IPS-15b (cell line): ENCODE results near the gene USP19.

Experiments
- H3K27me3 ChIP-seq: one replicate; pipeline ENCODE4 v1.6.1; 2013; ENCODE audit warnings: low read length; ENCODE audit not compliant: control insufficient read depth, insufficient read depth
- H3K36me3 ChIP-seq: one replicate; pipeline ENCODE4 v1.6.1; 2013; ENCODE audit warnings: low read length; ENCODE audit not compliant: control insufficient read depth, insufficient read depth
- H3K4me1 ChIP-seq: one replicate; pipeline ENCODE4 v1.6.1; 2013; ENCODE audit warnings: mild to moderate bottlenecking, low read length; ENCODE audit not compliant: control insufficient read depth, insufficient read depth
- H3K4me3 ChIP-seq: one replicate; pipeline ENCODE4 v1.5.1; 2013; ENCODE audit warnings: low read depth, low read length
- H3K9ac ChIP-seq: one replicate; pipeline ENCODE4 v1.6.1; 2013; ENCODE audit warnings: low read depth, mild to moderate bottlenecking, low read length
- H3K9me3 ChIP-seq: one replicate; pipeline ENCODE4 v1.6.1; 2013; ENCODE audit warnings: mild to moderate bottlenecking, low read length; ENCODE audit not compliant: control insufficient read depth, insufficient read depth

Gene USP19

GRCh38 chr3:49081429-49081828 lies 39.2 kb downstream of the USP19 start:
- H3K27me3 ChIP-seq, result no peaks in the 10 kb centered on the region
- H3K36me3 ChIP-seq, result no peaks in the 10 kb centered on the region
- H3K4me1 ChIP-seq, result no peaks in the 10 kb centered on the region
- no peaks in the 10 kb centered on the region for H3K9me3 ChIP-seq
- no peak overlapping the region for H3K4me3 ChIP-seq
- H3K9ac ChIP-seq, result no peak overlapping the region

- Histone ChIP-seq H3K9me3 (no peaks in the 10 kb centered on the region), H3K4me3 (no peak overlapping the region), H3K4me1 (no peaks in the 10 kb centered on the region), H3K9ac (no peak overlapping the region), H3K27me3 (no peaks in the 10 kb centered on the region), H3K36me3 (peaks cover 12% of the 10 kb centered on the region)
These were observed 41.4 kb downstream of the USP19 start for GRCh38 chr3:49079270-49079669.

GRCh38 chr3:49076646-49077045 lies 44.0 kb downstream of the USP19 start:
- Histone ChIP-seq H3K36me3 (peaks cover 22% of the 10 kb centered on the region), H3K9me3 (no peaks in the 10 kb centered on the region), H3K9ac (no peak overlapping the region), H3K4me1 (no peaks in the 10 kb centered on the region), H3K4me3 (no peak overlapping the region), H3K27me3 (no peaks in the 10 kb centered on the region)

- H3K9ac ChIP-seq, result no peak overlapping the region
- no peaks in the 10 kb centered on the region for H3K9me3 ChIP-seq
- no peaks in the 10 kb centered on the region for H3K27me3 ChIP-seq
- no peaks in the 10 kb centered on the region for H3K4me1 ChIP-seq
- peaks cover 27% of the 10 kb centered on the region for H3K36me3 ChIP-seq
- no peak overlapping the region for H3K4me3 ChIP-seq
These were observed 44.5 kb downstream of the USP19 start for GRCh38 chr3:49076116-49076515.
